A673 (cell line): Measurements from ENCODE around the gene CAPZB.

Experiments used
- EZH2 ChIP-seq: fragments of 200-600 bp; sonication (generic); IDR thresholded peaks from 2 replicates; pipeline ENCODE4 v1.6.1; 2017; ENCODE audit warnings: borderline replicate concordance, low read depth, mild to moderate bottlenecking, mixed read lengths, antibody characterized with exemption, low read length; ENCODE audit not compliant: poor library complexity, severe bottlenecking
- TF ChIP-seq, protein P1 (sequence below): fragments of 300-800, 200-600 bp; sonication (generic); conservative IDR thresholded peaks from 2 replicates; pipeline ENCODE4 v1.5.1; 2017; ENCODE audit warnings: low read depth, mild to moderate bottlenecking, antibody characterized with exemption, low read length, moderate library complexity, mixed read lengths

DNA sequence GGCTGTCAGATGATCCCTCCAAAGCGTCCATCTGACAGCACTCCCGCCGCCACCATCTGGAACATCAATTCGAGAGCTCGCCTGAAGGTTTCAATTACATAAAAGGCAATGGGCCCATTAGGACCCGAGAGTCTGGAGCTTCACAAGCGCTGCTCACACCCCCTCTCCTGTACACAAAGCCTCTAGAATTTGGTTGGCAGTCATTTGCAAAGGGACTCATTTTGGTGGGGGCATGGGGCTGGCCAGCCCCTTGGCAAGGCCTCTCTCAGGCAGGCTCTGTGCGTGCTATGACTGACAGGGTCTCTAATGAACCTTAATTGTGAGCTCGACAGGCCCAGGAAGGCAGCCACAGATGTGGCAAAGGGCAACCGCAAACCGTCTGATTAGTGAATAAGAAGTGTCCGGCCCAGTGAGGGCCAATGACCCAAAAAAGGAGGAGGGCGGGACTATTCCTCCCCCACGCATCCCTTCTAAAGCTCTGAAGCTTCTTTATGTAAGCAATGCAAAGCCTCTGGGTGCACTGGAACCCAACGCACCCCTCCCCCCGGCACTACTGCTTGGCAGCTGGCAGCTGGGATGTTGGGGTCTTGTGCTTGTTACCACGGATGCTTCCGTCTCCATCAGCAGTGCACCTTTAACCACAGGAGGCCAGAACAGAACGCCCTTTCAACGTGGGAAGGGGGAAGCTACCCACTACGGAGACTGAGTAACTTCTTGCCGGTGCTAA is 79.4 kb downstream of the CAPZB start:
- TF ChIP-seq, protein P1, sequence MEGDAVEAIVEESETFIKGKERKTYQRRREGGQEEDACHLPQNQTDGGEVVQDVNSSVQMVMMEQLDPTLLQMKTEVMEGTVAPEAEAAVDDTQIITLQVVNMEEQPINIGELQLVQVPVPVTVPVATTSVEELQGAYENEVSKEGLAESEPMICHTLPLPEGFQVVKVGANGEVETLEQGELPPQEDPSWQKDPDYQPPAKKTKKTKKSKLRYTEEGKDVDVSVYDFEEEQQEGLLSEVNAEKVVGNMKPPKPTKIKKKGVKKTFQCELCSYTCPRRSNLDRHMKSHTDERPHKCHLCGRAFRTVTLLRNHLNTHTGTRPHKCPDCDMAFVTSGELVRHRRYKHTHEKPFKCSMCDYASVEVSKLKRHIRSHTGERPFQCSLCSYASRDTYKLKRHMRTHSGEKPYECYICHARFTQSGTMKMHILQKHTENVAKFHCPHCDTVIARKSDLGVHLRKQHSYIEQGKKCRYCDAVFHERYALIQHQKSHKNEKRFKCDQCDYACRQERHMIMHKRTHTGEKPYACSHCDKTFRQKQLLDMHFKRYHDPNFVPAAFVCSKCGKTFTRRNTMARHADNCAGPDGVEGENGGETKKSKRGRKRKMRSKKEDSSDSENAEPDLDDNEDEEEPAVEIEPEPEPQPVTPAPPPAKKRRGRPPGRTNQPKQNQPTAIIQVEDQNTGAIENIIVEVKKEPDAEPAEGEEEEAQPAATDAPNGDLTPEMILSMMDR, result no peak
- no peak for TF ChIP-seq EZH2
